AG04450 (cell line): ENCODE data around the gene GIT2. TPM values are rescaled to one million over a fixed set of nuclear protein-coding genes. Genes with fewer than 3 reads are reported as not detected.
"Not testable (repeated sequence)": the region's sequence is repeated elsewhere in the genome, so short reads cannot be mapped to it uniquely, and the experiment has no call there.

Source experiments
- CTCF ChIA-PET: fragments of 300-600, 350-600 bp; formaldehyde crosslinking; extraction: SDS; loops from one replicate; lab custom pipeline; 2022; ENCODE audit warnings: antibody characterized with exemption, inconsistent platforms; lab: Charles Lee
- POLR2A ChIA-PET: fragments of 350-600 bp; formaldehyde crosslinking; extraction: SDS; loops from one replicate; lab custom pipeline; 2021; ENCODE audit warnings: antibody characterized with exemption, inconsistent platforms; lab: Yijun Ruan, JAX
- DNase-seq: peaks from one replicate; pipeline ENCODE4 v3.0.0-alpha.2; 2011; ENCODE audit warnings: low read depth, low spot score
- H3K27ac ChIP-seq: one replicate; pipeline ENCODE4 v1.5.1; 2012; ENCODE audit warnings: low read depth, low read length, control low read depth
- H3K27me3 ChIP-seq: one replicate; pipeline ENCODE4 v1.6.0; 2012; ENCODE audit warnings: low read length; ENCODE audit not compliant: control insufficient read depth, insufficient read depth
- H3K4me3 ChIP-seq: 2 replicates; pipeline ENCODE4 v1.5.1; 2011; ENCODE audit warnings: mild to moderate bottlenecking, low read depth, low read length, control low read depth
- H3K9me3 ChIP-seq: 2 replicates; pipeline ENCODE4 v1.5.1; 2012; ENCODE audit warnings: low read length; ENCODE audit not compliant: control insufficient read depth, insufficient read depth
- polyA plus RNA-seq: library from polyadenylated mRNA; depleted of rRNA; stranded (reverse); fragments of >200 nt; gene quantifications from 2 replicates; pipeline ENCODE4 v1.2.3, GENCODE V29; 2011
- TF ChIP-seq, protein P1 (sequence below): IDR thresholded peaks from 2 replicates; pipeline ENCODE4 v1.5.1; 2011; ENCODE audit warnings: low read depth, low read length, control low read depth, inconsistent platforms

The GIT2 gene
- polyA plus RNA-seq, 1 experiment = 57.9 TPM

DNA sequence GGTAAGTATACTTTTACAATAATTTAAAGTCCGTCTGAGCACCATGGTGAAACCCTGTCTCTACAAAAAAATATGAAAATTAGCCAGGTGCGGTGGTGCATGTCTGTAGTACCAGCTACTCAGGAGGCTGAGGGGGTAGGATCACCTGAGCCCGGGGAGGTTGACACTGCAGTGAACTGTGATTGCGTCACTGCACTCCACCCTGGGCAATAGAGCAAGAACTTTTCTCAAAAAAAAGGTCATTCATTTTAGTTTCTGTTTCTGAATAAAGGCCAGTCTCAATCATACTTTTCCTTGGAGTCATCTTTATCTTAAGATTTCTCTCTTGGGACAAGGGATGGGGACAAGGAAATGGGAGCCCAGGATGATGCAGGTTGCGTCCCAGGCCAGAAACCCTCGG, 16.0 kb upstream of the GIT2 start:
- TF ChIP-seq, protein P1, sequence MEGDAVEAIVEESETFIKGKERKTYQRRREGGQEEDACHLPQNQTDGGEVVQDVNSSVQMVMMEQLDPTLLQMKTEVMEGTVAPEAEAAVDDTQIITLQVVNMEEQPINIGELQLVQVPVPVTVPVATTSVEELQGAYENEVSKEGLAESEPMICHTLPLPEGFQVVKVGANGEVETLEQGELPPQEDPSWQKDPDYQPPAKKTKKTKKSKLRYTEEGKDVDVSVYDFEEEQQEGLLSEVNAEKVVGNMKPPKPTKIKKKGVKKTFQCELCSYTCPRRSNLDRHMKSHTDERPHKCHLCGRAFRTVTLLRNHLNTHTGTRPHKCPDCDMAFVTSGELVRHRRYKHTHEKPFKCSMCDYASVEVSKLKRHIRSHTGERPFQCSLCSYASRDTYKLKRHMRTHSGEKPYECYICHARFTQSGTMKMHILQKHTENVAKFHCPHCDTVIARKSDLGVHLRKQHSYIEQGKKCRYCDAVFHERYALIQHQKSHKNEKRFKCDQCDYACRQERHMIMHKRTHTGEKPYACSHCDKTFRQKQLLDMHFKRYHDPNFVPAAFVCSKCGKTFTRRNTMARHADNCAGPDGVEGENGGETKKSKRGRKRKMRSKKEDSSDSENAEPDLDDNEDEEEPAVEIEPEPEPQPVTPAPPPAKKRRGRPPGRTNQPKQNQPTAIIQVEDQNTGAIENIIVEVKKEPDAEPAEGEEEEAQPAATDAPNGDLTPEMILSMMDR = no peak
- Histone ChIP-seq H3K4me3 (no peak overlapping the region), H3K9me3 (no peaks in the 10 kb centered on the region), H3K27ac (no peak overlapping the region), H3K27me3 (no peaks in the 10 kb centered on the region)
- ChIA-PET POLR2A (no interaction called here), CTCF (no interaction called here)
- no peak for DNase-seq

DNA sequence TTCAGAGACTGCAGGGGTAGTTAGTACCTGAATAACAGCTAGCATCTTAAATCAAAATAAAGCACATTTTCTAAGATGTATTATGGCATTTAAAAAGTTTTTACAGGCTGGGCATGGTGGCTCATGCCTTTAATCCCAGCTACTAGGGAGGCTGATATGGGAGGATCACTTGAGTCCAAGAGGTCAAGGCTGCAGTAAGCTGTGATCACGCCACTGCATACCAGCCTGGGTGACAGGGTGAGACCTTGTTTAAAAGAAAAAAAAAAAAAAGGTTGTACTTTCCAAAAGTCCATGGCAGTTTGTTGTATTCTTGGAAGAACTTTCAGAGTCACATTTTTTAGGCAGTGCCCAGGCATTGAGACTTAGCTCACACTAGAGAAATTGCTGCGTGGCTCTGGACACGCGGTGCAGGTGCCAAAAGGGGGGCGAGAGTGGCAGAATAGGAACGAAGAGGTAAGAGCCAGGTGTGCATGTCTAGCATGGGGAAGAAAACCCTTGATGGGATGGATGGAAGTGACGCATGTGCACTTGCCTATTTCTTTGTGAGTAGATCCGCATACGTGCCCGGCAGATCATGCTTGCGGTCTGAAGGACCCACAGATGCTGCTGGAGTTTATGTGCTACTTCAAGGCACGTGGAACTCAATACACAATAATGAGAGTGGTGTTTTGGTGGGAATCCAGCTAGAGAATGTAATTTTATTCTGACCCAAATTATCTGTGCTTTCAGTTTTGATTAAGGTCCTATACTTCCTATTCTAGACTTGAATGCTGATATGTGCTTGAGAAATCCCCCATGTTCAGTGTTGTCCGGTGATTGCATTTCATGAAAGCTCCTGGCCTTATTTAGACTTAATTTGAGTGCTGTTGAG, 14.9 kb upstream of the GIT2 start:
- Histone ChIP-seq H3K27me3 (no peaks in the 10 kb centered on the region), H3K4me3 (no peak overlapping the region), H3K27ac (no peak overlapping the region), H3K9me3 (no peaks in the 10 kb centered on the region)
- no peak for DNase-seq
- POLR2A ChIA-PET = no interaction called here
- TF ChIP-seq, protein P1 = no peak
- CTCF ChIA-PET = interaction anchor here (0.5 to 1.0 kb wide), 2 partner anchors 13 to 160 kb away, joined by 3 read pairs; no protein-coding TSS in a partner anchor

DNA sequence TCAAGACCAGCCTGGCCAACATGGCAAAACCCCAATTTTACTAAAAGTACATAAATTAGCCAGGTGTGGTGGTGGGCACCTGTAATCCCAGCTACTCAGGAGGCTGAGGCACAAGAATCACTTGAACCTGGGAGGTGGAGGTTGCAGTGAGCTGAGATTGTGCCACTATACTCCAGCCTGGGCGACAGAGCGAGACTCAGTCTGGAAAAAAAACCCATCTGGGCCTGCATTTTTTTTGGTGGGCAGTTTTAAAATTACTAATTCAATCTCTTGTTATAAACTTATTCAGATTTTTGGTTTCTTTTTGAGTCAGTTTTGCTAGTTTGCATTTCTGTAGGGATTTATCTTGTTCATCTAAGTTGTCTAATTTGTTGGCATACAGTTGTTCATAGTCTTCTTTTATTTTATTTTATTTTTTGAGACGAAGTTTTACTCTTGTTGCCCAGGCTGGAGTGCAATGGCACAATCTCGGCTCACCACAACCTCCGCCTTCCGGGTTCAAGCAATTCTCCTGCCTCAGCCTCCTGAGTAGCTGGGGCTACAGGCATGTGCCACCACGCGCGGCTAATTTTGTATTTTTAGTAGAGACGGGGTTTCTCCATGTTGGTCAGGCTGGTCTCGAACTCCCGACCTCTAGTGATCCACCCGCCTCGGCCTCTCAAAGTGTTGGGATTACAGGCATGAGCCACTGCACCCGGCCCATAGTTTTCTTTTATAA, 12.7 kb upstream of the GIT2 start:
- DNase-seq, H3K27ac ChIP-seq, H3K27me3 ChIP-seq, H3K4me3 ChIP-seq, CTCF ChIA-PET, H3K9me3 ChIP-seq, POLR2A ChIA-PET: not testable (repeated sequence)

DNA sequence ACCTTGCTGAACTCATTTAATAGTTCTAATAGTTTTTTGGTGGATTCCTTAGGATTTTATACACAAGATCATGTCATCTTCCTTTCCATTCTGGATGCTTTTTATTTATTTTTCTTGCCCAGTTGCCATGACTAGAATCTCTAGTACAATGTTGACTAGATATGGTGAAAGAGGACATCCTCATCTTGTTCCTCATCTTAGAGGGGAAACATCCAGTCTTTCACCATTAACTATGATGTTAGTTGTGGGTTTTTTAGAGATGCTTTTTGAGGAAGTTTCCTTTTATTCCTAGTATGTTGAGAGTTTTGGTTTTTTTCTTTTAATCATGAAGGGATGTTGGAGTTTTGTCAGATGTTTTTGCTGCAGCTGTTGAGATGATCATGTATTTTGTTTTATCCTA, 11.7 kb upstream of the GIT2 start:
- POLR2A ChIA-PET = no interaction called here

DNA sequence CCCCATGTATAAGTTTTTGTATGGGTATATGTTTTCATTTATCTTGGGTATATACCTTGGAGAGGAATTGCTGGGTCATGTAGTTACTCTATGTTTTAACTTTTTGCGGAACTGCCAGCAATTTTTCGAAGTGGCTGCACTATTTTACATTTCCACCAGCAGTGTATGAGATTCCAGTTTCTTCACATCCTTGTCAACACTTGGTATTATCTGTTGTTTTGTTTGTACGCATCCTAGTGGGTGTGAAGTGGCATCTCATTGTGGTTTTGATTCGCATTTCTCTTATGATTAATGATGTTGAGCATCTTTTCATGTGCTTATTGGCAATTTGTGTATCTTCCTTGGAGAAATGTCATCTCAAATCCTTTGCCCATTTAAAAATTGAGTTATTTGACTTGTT, 9.9 kb upstream of the GIT2 start:
- Histone ChIP-seq H3K4me3 (no peak overlapping the region), H3K9me3 (no peaks in the 10 kb centered on the region), H3K27me3 (no peaks in the 10 kb centered on the region), H3K27ac (no peak overlapping the region)
- ChIA-PET CTCF (no interaction called here), POLR2A (no interaction called here)
- TF ChIP-seq, protein P1 = no peak
- no peak for DNase-seq

More for the DNA sequence above, 11.7 kb upstream of the GIT2 start:
- Histone ChIP-seq H3K4me3 (no peak overlapping the region), H3K27me3 (no peaks in the 10 kb centered on the region), H3K9me3 (no peaks in the 10 kb centered on the region), H3K27ac (no peak overlapping the region)
- CTCF ChIA-PET = no interaction called here
- DNase-seq = no peak
- TF ChIP-seq, protein P1 = no peak
